Measurements from ENCODE around the gene ANKRD31. TPM values are rescaled to one million over a fixed set of nuclear protein-coding genes. Genes with fewer than 3 reads are reported as not detected.
"Not testable (repeated sequence)": the region's sequence is repeated elsewhere in the genome, so short reads cannot be mapped to it uniquely, and the experiment has no call there.

Gene ANKRD31
- total RNA-seq, 1 experiment from 2014 or later = 0.28 TPM

DNA sequence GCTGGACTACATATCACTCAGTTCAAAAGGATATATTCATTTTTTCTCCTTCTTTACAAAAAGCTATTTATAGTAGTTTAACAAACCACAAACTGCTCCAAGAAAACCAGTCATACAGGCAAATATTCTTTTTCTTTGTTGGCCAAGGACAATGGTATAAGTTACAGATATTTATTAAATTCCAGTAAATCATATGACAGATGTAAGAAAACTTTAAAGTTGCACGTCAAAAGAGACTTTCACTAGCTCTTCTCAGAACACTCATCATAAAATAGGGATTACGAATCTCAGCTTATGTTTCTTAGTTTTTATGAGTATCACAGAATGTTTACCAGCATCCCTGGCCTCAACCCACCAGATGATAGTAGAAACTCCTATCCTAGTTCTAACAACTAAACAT lies 67.2 kb downstream of the ANKRD31 start:
- Mint-ChIP-seq H3K9me3 (ENCODE audit: unreplicated experiment) (no peaks in the 10 kb centered on the region), H3K27ac (ENCODE audit: low read depth, unreplicated experiment) (no peak overlapping the region), H3K4me1 (ENCODE audit: insufficient read depth, unreplicated experiment) (no peaks in the 10 kb centered on the region), H3K27me3 (ENCODE audit: insufficient read depth, unreplicated experiment) (no peaks in the 10 kb centered on the region), H3K36me3 (ENCODE audit: insufficient read depth, unreplicated experiment) (no peaks in the 10 kb centered on the region), H3K4me3 (ENCODE audit: unreplicated experiment) (no peak overlapping the region)
- CTCF ChIA-PET = interaction anchor here (0.5 kb wide), 1 partner anchor 44 kb away, joined by 4 read pairs; no protein-coding TSS in a partner anchor
- intact Hi-C loops (cut with micrococcal nuclease) = no loop called here
- POLR2A ChIA-PET = no interaction called here
- TF ChIP-seq, protein P1, sequence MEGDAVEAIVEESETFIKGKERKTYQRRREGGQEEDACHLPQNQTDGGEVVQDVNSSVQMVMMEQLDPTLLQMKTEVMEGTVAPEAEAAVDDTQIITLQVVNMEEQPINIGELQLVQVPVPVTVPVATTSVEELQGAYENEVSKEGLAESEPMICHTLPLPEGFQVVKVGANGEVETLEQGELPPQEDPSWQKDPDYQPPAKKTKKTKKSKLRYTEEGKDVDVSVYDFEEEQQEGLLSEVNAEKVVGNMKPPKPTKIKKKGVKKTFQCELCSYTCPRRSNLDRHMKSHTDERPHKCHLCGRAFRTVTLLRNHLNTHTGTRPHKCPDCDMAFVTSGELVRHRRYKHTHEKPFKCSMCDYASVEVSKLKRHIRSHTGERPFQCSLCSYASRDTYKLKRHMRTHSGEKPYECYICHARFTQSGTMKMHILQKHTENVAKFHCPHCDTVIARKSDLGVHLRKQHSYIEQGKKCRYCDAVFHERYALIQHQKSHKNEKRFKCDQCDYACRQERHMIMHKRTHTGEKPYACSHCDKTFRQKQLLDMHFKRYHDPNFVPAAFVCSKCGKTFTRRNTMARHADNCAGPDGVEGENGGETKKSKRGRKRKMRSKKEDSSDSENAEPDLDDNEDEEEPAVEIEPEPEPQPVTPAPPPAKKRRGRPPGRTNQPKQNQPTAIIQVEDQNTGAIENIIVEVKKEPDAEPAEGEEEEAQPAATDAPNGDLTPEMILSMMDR (IDR thresholded peaks at IDR 0.05; ENCODE audit: unreplicated experiment) = no peak
- BruUV-seq (replicated peaks) = no TSS peak
- DNase-seq (ENCODE audit: unreplicated experiment) = no peak

DNA sequence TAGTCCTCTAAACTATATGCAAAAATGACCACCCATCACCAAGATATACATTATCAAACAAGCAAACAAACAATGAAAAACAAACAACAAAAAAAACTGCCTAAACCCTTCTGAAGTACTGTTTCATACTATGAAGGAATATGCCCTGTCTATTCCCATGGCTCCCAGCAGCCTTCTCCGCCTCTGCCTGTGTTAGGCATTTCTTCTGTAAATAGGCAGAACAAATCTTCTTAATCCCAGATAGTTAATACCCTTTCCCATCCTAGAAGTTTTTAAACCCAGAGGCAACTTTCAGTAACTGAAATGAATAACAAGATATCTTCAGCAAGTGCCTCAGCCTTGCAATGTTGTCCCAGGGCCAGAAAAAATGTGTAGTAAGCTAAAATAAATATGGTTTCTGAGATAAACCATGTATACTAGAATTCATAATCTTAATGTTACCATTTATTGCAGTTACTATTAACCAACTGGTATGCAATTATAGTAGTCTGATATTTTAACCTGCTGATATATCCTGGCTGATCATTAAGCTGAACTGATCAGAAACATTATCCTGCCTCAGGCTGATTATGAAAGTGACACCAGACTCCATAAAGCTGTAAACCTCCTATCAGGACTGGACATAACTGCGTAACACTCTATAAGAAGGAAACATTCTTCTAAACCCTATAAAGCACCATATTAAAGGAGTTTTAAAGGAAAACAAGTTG lies 68.5 kb downstream of the ANKRD31 start:
- BruUV-seq (replicated peaks) = no TSS peak
- CTCF ChIA-PET = interaction anchor here (0.5 to 0.7 kb wide), 2 partner anchors 98 to 119 kb away, joined by 3 to 4 read pairs; no protein-coding TSS in a partner anchor
- no peak overlapping the region for H3K4me3 Mint-ChIP-seq (ENCODE audit: unreplicated experiment)
- no peaks in the 10 kb centered on the region for H3K4me1 Mint-ChIP-seq (ENCODE audit: insufficient read depth, unreplicated experiment)
- H3K27ac Mint-ChIP-seq (ENCODE audit: low read depth, unreplicated experiment) = no peak overlapping the region
- H3K27me3 Mint-ChIP-seq (ENCODE audit: insufficient read depth, unreplicated experiment) = no peaks in the 10 kb centered on the region
- intact Hi-C loops (cut with micrococcal nuclease) = no loop called here
- POLR2A ChIA-PET = no interaction called here
- no peaks in the 10 kb centered on the region for H3K36me3 Mint-ChIP-seq (ENCODE audit: insufficient read depth, unreplicated experiment)
- DNase-seq (ENCODE audit: unreplicated experiment) = no peak
- no peaks in the 10 kb centered on the region for H3K9me3 Mint-ChIP-seq (ENCODE audit: unreplicated experiment)
- TF ChIP-seq, protein P1 (IDR thresholded peaks at IDR 0.05; ENCODE audit: unreplicated experiment) = no peak

DNA sequence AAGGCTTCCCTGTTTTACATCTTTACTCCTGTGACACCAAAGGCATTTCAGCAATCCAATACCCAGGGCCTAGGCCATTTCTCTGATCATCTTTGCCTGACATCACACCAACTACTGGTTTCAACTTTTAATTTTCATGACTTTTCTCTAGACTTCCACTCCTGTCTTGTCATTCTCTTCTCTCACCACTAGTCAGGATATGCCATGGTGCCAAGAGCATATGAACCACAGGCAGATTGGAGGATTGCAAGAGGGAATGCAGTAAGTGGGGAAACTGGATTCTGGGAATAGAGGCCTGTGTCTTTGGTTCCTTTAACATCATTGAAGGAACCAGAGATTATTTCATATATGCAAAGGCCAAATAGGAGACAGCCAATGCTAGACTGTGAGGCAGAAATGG lies 69.3 kb downstream of the ANKRD31 start:
- POLR2A ChIA-PET = no interaction called here
- CTCF ChIA-PET = no interaction called here
- Mint-ChIP-seq H3K27me3 (ENCODE audit: insufficient read depth, unreplicated experiment) (no peaks in the 10 kb centered on the region), H3K36me3 (ENCODE audit: insufficient read depth, unreplicated experiment) (no peaks in the 10 kb centered on the region), H3K27ac (ENCODE audit: low read depth, unreplicated experiment) (no peak overlapping the region), H3K4me1 (ENCODE audit: insufficient read depth, unreplicated experiment) (no peaks in the 10 kb centered on the region), H3K9me3 (ENCODE audit: unreplicated experiment) (no peaks in the 10 kb centered on the region), H3K4me3 (ENCODE audit: unreplicated experiment) (no peak overlapping the region)
- TF ChIP-seq, protein P1 (IDR thresholded peaks at IDR 0.05; ENCODE audit: unreplicated experiment) = no peak
- DNase-seq (ENCODE audit: unreplicated experiment) = peak; percentile 19
- BruUV-seq (replicated peaks) = no TSS peak
- intact Hi-C loops (cut with micrococcal nuclease) = no loop called here

DNA sequence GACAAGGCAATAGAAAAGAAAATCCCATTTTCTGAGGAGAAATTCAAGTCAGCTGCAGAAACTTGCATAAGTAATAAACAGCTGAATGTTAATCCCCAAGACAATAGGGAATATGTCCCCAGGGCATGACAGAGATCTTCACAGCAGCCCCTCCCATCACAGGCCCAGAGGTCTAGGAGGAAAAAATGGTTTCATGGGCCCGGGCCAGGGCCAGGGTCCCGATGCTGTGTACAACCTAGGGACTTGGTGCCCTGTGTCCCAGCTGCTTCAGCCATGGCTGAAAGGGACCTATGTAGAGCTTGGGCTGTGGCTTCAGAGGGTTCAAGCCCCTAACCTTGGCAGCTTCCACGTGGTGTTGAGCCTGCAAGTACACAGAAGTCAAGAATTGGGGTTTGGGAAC lies 75.2 kb downstream of the ANKRD31 start:
- BruUV-seq (replicated peaks); DNase-seq (ENCODE audit: unreplicated experiment); H3K4me1 Mint-ChIP-seq (ENCODE audit: insufficient read depth, unreplicated experiment); intact Hi-C loops (cut with micrococcal nuclease); CTCF ChIA-PET; H3K4me3 Mint-ChIP-seq (ENCODE audit: unreplicated experiment); H3K27ac Mint-ChIP-seq (ENCODE audit: low read depth, unreplicated experiment); H3K36me3 Mint-ChIP-seq (ENCODE audit: insufficient read depth, unreplicated experiment); POLR2A ChIA-PET; H3K27me3 Mint-ChIP-seq (ENCODE audit: insufficient read depth, unreplicated experiment): not testable (repeated sequence)
- peaks cover 20% of the 10 kb centered on the region for H3K9me3 Mint-ChIP-seq (ENCODE audit: unreplicated experiment)
